Neuronal stem cell (in vitro differentiated cells): ENCODE data around the gene FTSJ3.

Source experiments
- DNase-seq: peaks from one replicate; pipeline ENCODE4 v3.0.0-alpha.2; 2013; ENCODE audit warnings: low spot score
- H2AFZ ChIP-seq: one replicate; pipeline ENCODE4 v1.6.1; 2013; ENCODE audit warnings: mild to moderate bottlenecking, low read length, inconsistent platforms
- H2AK5ac ChIP-seq: 2 replicates; pipeline ENCODE4 v1.6.1; 2013; ENCODE audit warnings: low read depth, mild to moderate bottlenecking, inconsistent platforms, low read length, moderate library complexity, mixed read lengths
- H2BK120ac ChIP-seq: 2 replicates; pipeline ENCODE4 v1.6.1; 2013; ENCODE audit warnings: low read depth, mild to moderate bottlenecking, inconsistent platforms, low read length, moderate library complexity, mixed read lengths
- H2BK12ac ChIP-seq: one replicate; pipeline ENCODE4 v1.6.1; 2013; ENCODE audit warnings: low read length, inconsistent platforms
- H2BK15ac ChIP-seq: 2 replicates; pipeline ENCODE4 v1.6.1; 2013; ENCODE audit warnings: mild to moderate bottlenecking, low read length, inconsistent platforms, mixed read lengths
- H2BK5ac ChIP-seq: one replicate; pipeline ENCODE4 v1.6.1; 2013; ENCODE audit warnings: inconsistent platforms, mild to moderate bottlenecking, low read length, moderate library complexity
- H3K14ac ChIP-seq: one replicate; pipeline ENCODE4 v1.6.1; 2013; ENCODE audit warnings: low read length, inconsistent platforms
- H3K18ac ChIP-seq: 2 replicates; pipeline ENCODE4 v1.6.1; 2013; ENCODE audit warnings: low read length, inconsistent platforms
- H3K23ac ChIP-seq: 2 replicates; pipeline ENCODE4 v1.6.1; 2013; ENCODE audit warnings: low read depth, mild to moderate bottlenecking, mixed read lengths, low read length, inconsistent platforms; ENCODE audit not compliant: poor library complexity
- H3K27ac ChIP-seq: replicated peaks from 3 replicates; pipeline ENCODE4 v1.5.1; 2013; ENCODE audit warnings: low read length, inconsistent platforms
- H3K27me3 ChIP-seq, 3 experiments: 2 replicates each; pipeline ENCODE4 v1.6.1; 2013; ENCODE audit warnings: low read length in 3 of 3, mild to moderate bottlenecking in 2 of 3, inconsistent platforms in 1 of 3, low read depth in 1 of 3, mixed read lengths in 1 of 3, moderate library complexity in 1 of 3; ENCODE audit not compliant: control insufficient read depth in 3 of 3, insufficient read depth in 3 of 3
- H3K36me3 ChIP-seq, 2 donors: replicated peaks in 1 of 2; 2 replicates each; pipeline ENCODE4 v1.6.1; 2013; ENCODE audit warnings: low read length in 2 of 2; ENCODE audit not compliant: control insufficient read depth in 2 of 2, insufficient read depth in 2 of 2
- H3K4ac ChIP-seq: 2 replicates; pipeline ENCODE4 v1.6.1; 2013; ENCODE audit warnings: inconsistent platforms, mild to moderate bottlenecking, low read length, moderate library complexity
- H3K4me1 ChIP-seq, 2 donors: 1 replicate in 1 of 2; 2 replicates in 1 of 2; pipeline ENCODE4 v1.6.1; 2013; ENCODE audit warnings: low read length in 2 of 2, low read depth in 1 of 2; ENCODE audit not compliant: control insufficient read depth in 2 of 2, insufficient read depth in 1 of 2
- H3K4me2 ChIP-seq: one replicate; pipeline ENCODE4 v1.6.1; 2013; ENCODE audit warnings: mild to moderate bottlenecking, low read length, inconsistent platforms; ENCODE audit not compliant: insufficient read depth, poor library complexity, severe bottlenecking
- H3K4me3 ChIP-seq, 2 donors: 2 replicates each; pipeline ENCODE4 v1.5.1; 2013; ENCODE audit warnings: low read length in 2 of 2, mild to moderate bottlenecking in 2 of 2, inconsistent platforms in 1 of 2, moderate library complexity in 1 of 2
- H3K79me1 ChIP-seq: one replicate; pipeline ENCODE4 v1.6.1; 2013; ENCODE audit warnings: low read depth, mild to moderate bottlenecking, inconsistent platforms, low read length, moderate library complexity
- H3K9ac ChIP-seq: one replicate; pipeline ENCODE4 v1.6.1; 2013; ENCODE audit warnings: mild to moderate bottlenecking, low read depth, low read length, inconsistent platforms; ENCODE audit not compliant: poor library complexity
- H3K9me3 ChIP-seq, 2 donors: replicated peaks in 1 of 2; 2 replicates each; pipeline versions ENCODE3 to v1.6.1; 2013; ENCODE audit warnings: low read length in 2 of 2, mild to moderate bottlenecking in 2 of 2, inconsistent platforms in 1 of 2, low read depth in 1 of 2, mixed read lengths in 1 of 2, moderate library complexity in 1 of 2; ENCODE audit not compliant: control insufficient read depth in 2 of 2, insufficient read depth in 1 of 2
- H4K8ac ChIP-seq: one replicate; pipeline ENCODE4 v1.6.1; 2013; ENCODE audit warnings: low read depth, mild to moderate bottlenecking, inconsistent platforms, low read length, moderate library complexity
- H4K91ac ChIP-seq: one replicate; pipeline ENCODE4 v1.6.1; 2013; ENCODE audit warnings: low read length, low read depth, mild to moderate bottlenecking, inconsistent platforms; ENCODE audit not compliant: poor library complexity
- WGBS, 2 donors: extraction: QIAGEN DNeasy Blood & Tissue Kit; methylation state at CpG; one replicate each; pipeline ENCODE4 v1.1.7; 2013; ENCODE audit warnings: missing lambda C conversion rate in 2 of 2, mixed read lengths in 1 of 2; ENCODE audit not compliant: insufficient read length in 2 of 2, insufficient replicate concordance in 1 of 2; ENCODE audit errors: extremely low coverage in 2 of 2; 5-methylcytosine and 5-hydroxymethylcytosine counted together

FTSJ3 gene

GRCh38 chr17:63854709-63855108 lies 27.2 kb upstream of the FTSJ3 start:
- no peak overlapping the region for H3K9ac ChIP-seq

GRCh38 chr17:63853260-63853659 lies 25.8 kb upstream of the FTSJ3 start:
- Histone ChIP-seq H2BK15ac (no peak overlapping the region), H3K4ac (no peak overlapping the region), H2AFZ (no peak overlapping the region), H2BK12ac (no peak overlapping the region), H4K91ac (no peak overlapping the region), H3K18ac (no peak overlapping the region), H3K9ac (no peak overlapping the region), H4K8ac (no peak overlapping the region), H3K4me2 (no peak overlapping the region), H3K27ac (no peak overlapping the region), H3K4me3 (no peak overlapping the region), H3K36me3 (no peaks in the 10 kb centered on the region), H2AK5ac (no peak overlapping the region), H3K23ac (no peak overlapping the region), H2BK120ac (no peak overlapping the region), H3K14ac (no peak overlapping the region), H2BK5ac (no peak overlapping the region), H3K4me1 (peaks cover 0 to 3% of the 10 kb centered on the region in 2 donors), H3K27me3 (peaks cover 0 to 11% (median 6%) of the 10 kb centered on the region in 3 experiments), H3K9me3 (peaks cover 0 to 7% of the 10 kb centered on the region in 2 donors), H3K79me1 (no peaks in the 10 kb centered on the region)
- WGBS, 2 donors = no CpG with 5 or more reads among the region's 2 CpGs
- no peak for DNase-seq

More at GRCh38 chr17:63854709-63855108, 27.2 kb upstream of the FTSJ3 start:
- Histone ChIP-seq H2BK120ac (no peak overlapping the region), H3K4me1 (no peaks in the 10 kb centered on the region), H3K27me3 (peaks cover 0 to 14% (median 0%) of the 10 kb centered on the region in 3 experiments), H4K91ac (no peak overlapping the region), H3K18ac (no peak overlapping the region), H3K27ac (no peak overlapping the region), H3K4me2 (no peak overlapping the region), H2BK12ac (no peak overlapping the region), H3K79me1 (no peaks in the 10 kb centered on the region), H3K4me3 (no peak overlapping the region), H2AK5ac (no peak overlapping the region), H3K23ac (no peak overlapping the region), H2AFZ (no peak overlapping the region), H3K9me3 (peaks cover 0 to under 1% of the 10 kb centered on the region in 2 donors), H3K4ac (no peak overlapping the region), H3K36me3 (no peaks in the 10 kb centered on the region), H2BK5ac (no peak overlapping the region), H4K8ac (no peak overlapping the region), H3K14ac (no peak overlapping the region), H2BK15ac (no peak overlapping the region)
- no peak for DNase-seq
- no CpG with 5 or more reads among the region's 5 CpGs for WGBS, 2 donors

GRCh38 chr17:63850401-63850800 lies 22.9 kb upstream of the FTSJ3 start:
- peaks cover 0 to 7% (median 7%) of the 10 kb centered on the region in 3 experiments for H3K27me3 ChIP-seq

GRCh38 chr17:63848834-63849689 lies 21.6 kb upstream of the FTSJ3 start:
- Histone ChIP-seq H3K4ac (no peak overlapping the region), H3K36me3 (no peaks in the 10 kb centered on the region), H3K27me3 (peaks cover 0 to 7% (median 0%) of the 10 kb centered on the region in 3 experiments), H2AFZ (peak overlapping the region; percentile 56), H3K4me1 (peaks cover 0 to 3% of the 10 kb centered on the region in 2 donors), H2BK120ac (no peak overlapping the region), H4K8ac (peak overlapping the region; percentile 87), H3K4me2 (peak overlapping the region; percentile 38), H2BK5ac (no peak overlapping the region), H3K9me3 (peaks cover 0 to 10% of the 10 kb centered on the region in 2 donors), H3K9ac (no peak overlapping the region), H2BK15ac (no peak overlapping the region), H3K79me1 (no peaks in the 10 kb centered on the region), H4K91ac (peak overlapping the region; percentile 33), H2AK5ac (peak overlapping the region; percentile 36), H3K4me3 (peak overlapping the region in 1 of 2 donors; percentile 53), H3K14ac (no peak overlapping the region), H2BK12ac (peak overlapping the region; percentile 26), H3K18ac (peak overlapping the region; percentile 50), H3K23ac (peak overlapping the region; percentile 75), H3K27ac (no peak overlapping the region)
- no CpG with 5 or more reads among the region's 82 CpGs for WGBS, 2 donors
- peak; percentile 61 for DNase-seq

More at GRCh38 chr17:63850401-63850800, 22.9 kb upstream of the FTSJ3 start:
- H3K27ac ChIP-seq = no peak overlapping the region
- H3K4me3 ChIP-seq = no peak overlapping the region
- no peak overlapping the region for H2BK120ac ChIP-seq
- no peak overlapping the region for H4K91ac ChIP-seq
- no peaks in the 10 kb centered on the region for H3K79me1 ChIP-seq
- no peak overlapping the region for H2BK12ac ChIP-seq
- peaks cover 0 to 3% of the 10 kb centered on the region in 2 donors for H3K4me1 ChIP-seq
- no peak overlapping the region for H3K23ac ChIP-seq
- no peak overlapping the region for H3K18ac ChIP-seq
- no CpG with 5 or more reads among the region's 9 CpGs for WGBS, 2 donors
- no peak overlapping the region for H2BK15ac ChIP-seq
- H3K9ac ChIP-seq = no peak overlapping the region
- no peak overlapping the region for H3K4ac ChIP-seq
- H3K9me3 ChIP-seq = peaks cover 0 to 10% of the 10 kb centered on the region in 2 donors
- no peak overlapping the region for H4K8ac ChIP-seq
- no peak overlapping the region for H3K14ac ChIP-seq
- H2AFZ ChIP-seq = no peak overlapping the region
- no peak overlapping the region for H2BK5ac ChIP-seq
- no peak overlapping the region for H2AK5ac ChIP-seq
- H3K4me2 ChIP-seq = no peak overlapping the region
- no peak for DNase-seq
- H3K36me3 ChIP-seq = no peaks in the 10 kb centered on the region
